Loucy (cell line): Measurements from ENCODE around the gene GAS2L1.

ENCODE experiments used
- CTCF ChIP-seq: fragments of 200-600 bp; sonication (generic); conservative IDR thresholded peaks from 2 replicates; pipeline ENCODE4 v1.5.1; 2014; ENCODE audit warnings: mild to moderate bottlenecking, antibody characterized with exemption, low read length
- EZH2phosphoT487 ChIP-seq: fragments of 200-600 bp; IDR thresholded peaks from 2 replicates; pipeline ENCODE4 v1.6.1; 2018; ENCODE audit warnings: antibody characterized with exemption, mild to moderate bottlenecking, moderate library complexity, borderline replicate concordance

- TF ChIP-seq CTCF, result no peak
- TF ChIP-seq EZH2phosphoT487, result no peak
Measured at GRCh38 chr22:29348041-29348440, 41.6 kb downstream of the GAS2L1 start.
